Fibroblast of the aortic adventitia (primary cell): ENCODE data around the gene CEL. TPM values are rescaled to one million over a fixed set of nuclear protein-coding genes. Genes with fewer than 3 reads are reported as not detected.
"Not testable (repeated sequence)": the region's sequence is repeated elsewhere in the genome, so short reads cannot be mapped to it uniquely, and the experiment has no call there.

Source experiments
- DNase-seq: peaks from one replicate; pipeline ENCODE4 v3.0.0-alpha.2; 2010; ENCODE audit warnings: low read depth
- H3K4me3 ChIP-seq: 2 replicates; pipeline ENCODE4 v1.5.1; 2011; ENCODE audit warnings: low read depth, mild to moderate bottlenecking, control low read depth, low read length, moderate library complexity
- CTCF ChIP-seq: IDR thresholded peaks from 2 replicates; pipeline ENCODE4 v1.5.1; 2011; ENCODE audit warnings: mild to moderate bottlenecking, low read length, control low read depth, inconsistent platforms; ENCODE audit not compliant: insufficient read depth
- total RNA-seq: library from RNA; depleted of rRNA; stranded (reverse); fragments of >200 nt; gene quantifications from 2 replicates; pipeline ENCODE4 v1.2.3, GENCODE V29; 2012; ENCODE audit warnings: low replicate concordance

The CEL gene
- total RNA-seq, 1 donor = 0.27 TPM

DNA sequence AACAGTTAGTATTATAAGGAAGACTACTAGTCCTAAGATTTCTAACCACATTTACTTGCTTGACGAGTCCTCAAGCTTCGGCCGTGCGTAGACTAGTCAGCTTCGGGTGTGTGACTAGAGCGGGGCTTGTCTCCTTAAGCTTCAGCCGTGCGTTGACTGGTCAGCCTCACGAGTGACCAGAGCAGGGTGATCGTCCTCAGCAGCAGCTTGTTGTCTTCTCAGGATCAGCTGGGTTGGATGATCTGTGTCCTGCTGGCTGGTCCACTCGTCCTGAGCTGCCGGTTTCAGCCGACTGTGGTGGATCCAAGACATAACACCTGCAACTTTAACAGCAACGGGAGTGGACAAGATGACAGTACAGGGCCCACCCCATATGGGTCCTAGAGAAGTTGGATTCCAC is 16.7 kb downstream of the CEL start:
- DNase-seq = no peak
- H3K4me3 ChIP-seq = no peak overlapping the region
- no peak for TF ChIP-seq CTCF

- TF ChIP-seq CTCF = no peak
These were observed 18.4 kb downstream of the CEL start for GRCh38 chr9:133080161-133080560.

GRCh38 chr9:133080786-133081779 is 19.3 kb downstream of the CEL start:
- not testable (repeated sequence) for H3K4me3 ChIP-seq, DNase-seq

More at GRCh38 chr9:133080161-133080560, 18.4 kb downstream of the CEL start:
- DNase-seq = no peak
- no peak overlapping the region for H3K4me3 ChIP-seq

- not testable (repeated sequence) for DNase-seq, H3K4me3 ChIP-seq
These were observed 20.3 kb downstream of the CEL start for GRCh38 chr9:133081957-133082644.

GRCh38 chr9:133083688-133084087 is 21.9 kb downstream of the CEL start:
- DNase-seq, H3K4me3 ChIP-seq: not testable (repeated sequence)

DNA sequence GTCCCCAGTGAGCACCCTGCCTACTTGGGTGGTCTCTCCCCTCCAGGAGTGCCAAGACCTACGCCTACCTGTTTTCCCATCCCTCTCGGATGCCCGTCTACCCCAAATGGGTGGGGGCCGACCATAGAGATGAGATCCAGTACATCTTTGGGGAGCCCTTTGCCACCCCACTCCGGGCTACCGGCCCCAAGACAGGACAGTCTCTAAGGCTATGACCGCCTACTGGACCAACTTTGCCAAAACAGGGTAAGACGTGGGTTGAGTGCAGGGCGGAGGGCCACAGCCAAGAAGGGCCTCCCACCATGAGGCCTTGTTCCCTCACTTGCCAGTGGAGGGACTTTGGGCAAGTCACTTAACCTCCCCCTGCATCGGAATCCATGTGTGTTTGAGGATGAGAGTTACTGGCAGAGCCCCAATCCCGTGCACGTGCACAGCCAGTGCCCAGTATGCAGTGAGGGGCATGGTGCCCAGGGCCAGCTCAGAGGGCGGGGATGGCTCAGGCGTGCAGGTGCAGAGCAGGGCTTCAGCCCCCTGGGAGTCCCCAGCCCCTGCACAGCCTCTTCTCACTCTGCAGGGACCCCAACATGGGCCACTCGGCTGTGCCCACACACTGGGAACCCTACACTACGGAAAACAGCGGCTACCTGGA is 24.6 kb downstream of the CEL start:
- not testable (repeated sequence) for H3K4me3 ChIP-seq, DNase-seq

- TF ChIP-seq CTCF = no peak
- H3K4me3 ChIP-seq = no peak overlapping the region
- no peak for DNase-seq
These were observed 25.1 kb downstream of the CEL start for GRCh38 chr9:133086894-133087293.

DNA sequence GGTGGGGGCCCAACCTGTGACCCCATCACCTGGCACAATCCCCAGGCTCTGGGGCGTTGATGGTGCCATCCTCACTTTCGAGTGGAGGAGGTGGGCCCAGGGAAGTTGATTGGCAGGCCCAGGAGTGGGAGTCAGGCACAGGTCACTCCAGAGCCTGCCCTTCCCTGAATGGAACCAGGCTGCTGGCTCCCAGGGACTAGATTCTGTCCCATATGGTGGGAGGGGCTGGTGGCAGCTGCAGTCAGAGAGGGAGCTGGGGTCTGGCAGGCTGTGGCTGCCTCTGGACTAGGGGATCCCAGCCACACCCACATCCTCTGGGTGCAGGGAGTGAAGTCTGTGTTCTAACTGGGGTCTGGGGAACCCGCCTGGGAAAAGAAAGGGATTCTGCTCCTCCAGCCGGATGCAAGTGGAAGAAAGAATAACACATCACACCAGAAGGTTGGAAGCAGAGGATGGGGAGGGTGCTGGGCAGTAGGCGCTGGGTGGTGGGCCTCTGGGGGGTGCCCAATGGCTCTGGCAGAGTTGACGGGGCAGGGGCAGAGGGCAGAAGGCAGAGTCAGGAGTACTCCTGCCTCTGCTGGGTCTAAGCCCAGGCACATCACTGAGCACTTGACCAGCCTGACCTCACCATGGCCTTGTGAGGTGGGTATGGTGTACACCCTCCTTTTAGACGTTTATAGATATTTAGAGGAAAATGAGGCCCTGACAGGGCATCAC is 25.8 kb downstream of the CEL start:
- no peak for TF ChIP-seq CTCF
- no peak for DNase-seq
- no peak overlapping the region for H3K4me3 ChIP-seq
